ENCODE measurements around the gene PRR5L.

DNA sequence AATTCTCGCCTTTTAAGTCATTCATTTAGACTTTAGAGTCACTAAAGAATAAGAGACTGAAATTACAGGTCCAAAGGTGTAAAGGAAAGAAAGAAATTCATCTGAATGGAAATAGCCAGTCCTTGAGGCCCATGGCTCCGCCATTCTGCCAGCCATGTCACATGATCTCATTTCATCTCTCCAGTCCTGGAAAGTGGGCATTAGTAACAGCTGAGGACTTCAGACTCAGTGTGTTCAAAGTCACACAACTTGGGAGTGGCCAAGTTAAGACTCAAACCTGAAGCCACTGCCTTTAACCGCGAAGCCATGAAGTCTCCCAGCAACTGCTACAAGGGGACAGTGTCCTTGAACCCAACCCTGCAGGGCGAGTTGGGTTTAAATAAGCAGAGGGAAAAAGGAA is 103.7 kb downstream of the PRR5L start:
- TF ChIP-seq CTCF (IDR thresholded peaks at IDR 0.05) = no peak
- no peak for TF ChIP-seq EZH2 (IDR thresholded peaks at IDR 0.05; ENCODE audit: borderline replicate concordance, insufficient read depth, low read depth, low read length, poor library complexity, severe bottlenecking)
